ENCODE data around the gene ATP5ME. TPM values are rescaled to one million over a fixed set of nuclear protein-coding genes. Genes with fewer than 3 reads are reported as not detected.

The ATP5ME gene
- polyA plus RNA-seq, 1 experiment, result 330 TPM

GRCh38 chr4:628821-629635 is 45.0 kb downstream of the ATP5ME start:
- Histone ChIP-seq H3K4me3 (ENCODE audit: low read depth, low read length) (no peak overlapping the region), H3K36me3 (ENCODE audit: control insufficient read depth, insufficient read depth, low read length) (no peaks in the 10 kb centered on the region), H3K27me3 (ENCODE audit: control insufficient read depth, insufficient read depth, low read length) (no peaks in the 10 kb centered on the region; the same call in 1 of the 2 replicates)
- DNase-seq (ENCODE audit: low read depth), result no peak
- TF ChIP-seq CTCF (IDR thresholded peaks at IDR 0.05; ENCODE audit: insufficient read depth, low read depth, low read length), result no peak
- POLR2A ChIA-PET, result no interaction called here
- CTCF ChIA-PET, result no interaction called here

- ChIA-PET POLR2A (no interaction called here), CTCF (no interaction called here)
- no peak for TF ChIP-seq CTCF (IDR thresholded peaks at IDR 0.05; ENCODE audit: insufficient read depth, low read depth, low read length)
- Histone ChIP-seq H3K27me3 (ENCODE audit: control insufficient read depth, insufficient read depth, low read length) (no peaks in the 10 kb centered on the region; the same call in 1 of the 2 replicates), H3K4me3 (ENCODE audit: low read depth, low read length) (no peak overlapping the region), H3K36me3 (ENCODE audit: control insufficient read depth, insufficient read depth, low read length) (no peaks in the 10 kb centered on the region)
- DNase-seq (ENCODE audit: low read depth), result no peak
Observed at GRCh38 chr4:628311-628741, 45.8 kb downstream of the ATP5ME start.

GRCh38 chr4:627347-628125 is 46.5 kb downstream of the ATP5ME start:
- Histone ChIP-seq H3K27me3 (ENCODE audit: control insufficient read depth, insufficient read depth, low read length) (no peaks in the 10 kb centered on the region; the same call in 1 of the 2 replicates), H3K4me3 (ENCODE audit: low read depth, low read length) (no peak overlapping the region), H3K36me3 (ENCODE audit: control insufficient read depth, insufficient read depth, low read length) (no peaks in the 10 kb centered on the region)
- ChIA-PET POLR2A (no interaction called here), CTCF (no interaction called here)
- no peak for DNase-seq (ENCODE audit: low read depth)
- TF ChIP-seq CTCF (IDR thresholded peaks at IDR 0.05; ENCODE audit: insufficient read depth, low read depth, low read length), result no peak

- ChIA-PET POLR2A (no interaction called here), CTCF (no interaction called here)
- Histone ChIP-seq H3K27me3 (ENCODE audit: control insufficient read depth, insufficient read depth, low read length) (no peaks in the 10 kb centered on the region), H3K4me3 (ENCODE audit: low read depth, low read length) (no peak overlapping the region), H3K36me3 (ENCODE audit: control insufficient read depth, insufficient read depth, low read length) (no peaks in the 10 kb centered on the region)
- TF ChIP-seq CTCF (IDR thresholded peaks at IDR 0.05; ENCODE audit: insufficient read depth, low read depth, low read length), result no peak
- no peak for DNase-seq (ENCODE audit: low read depth)
Observed at GRCh38 chr4:626201-627091, 47.6 kb downstream of the ATP5ME start.
